ENCODE measurements around the gene CLN3.
"Not testable (repeated sequence)": the region's sequence is repeated elsewhere in the genome, so short reads cannot be mapped to it uniquely, and the experiment has no call there.

Gene CLN3

DNA sequence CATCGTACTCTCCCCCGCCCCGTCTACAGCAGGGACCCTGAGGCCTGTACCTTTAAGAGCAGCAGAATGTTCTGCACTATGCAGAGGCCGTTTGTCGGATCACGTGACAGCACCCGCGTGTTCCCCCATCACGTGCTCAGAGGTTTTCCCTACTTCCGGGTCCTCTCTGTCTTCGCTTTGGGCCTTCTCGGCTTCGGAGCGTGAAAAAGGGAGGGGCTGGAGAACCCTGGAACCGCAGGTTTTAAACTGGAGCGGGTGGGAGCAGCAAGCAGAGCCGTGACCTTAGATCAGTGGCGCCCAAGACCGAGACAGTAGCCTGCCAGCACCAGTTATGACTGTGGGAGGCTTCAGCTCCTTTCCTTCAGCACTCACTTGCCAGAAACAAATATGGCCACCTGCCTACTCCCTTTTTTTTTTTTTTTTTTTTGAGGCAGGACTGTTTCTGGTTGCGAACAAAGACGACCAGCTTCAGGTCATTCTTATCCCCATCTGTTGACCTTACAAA lies at the start of gene CLN3:
Gene CLN3, minus strand, starts transcription at position 105 of the 505 bp plus-strand sequence. CDS start 315 bp downstream, outside the sequence.
- peak; percentile 63 to 69 (median 68) for DNase-seq (ENCODE audit: low read depth in 3 of 3, low spot score in 1 of 3)

DNA sequence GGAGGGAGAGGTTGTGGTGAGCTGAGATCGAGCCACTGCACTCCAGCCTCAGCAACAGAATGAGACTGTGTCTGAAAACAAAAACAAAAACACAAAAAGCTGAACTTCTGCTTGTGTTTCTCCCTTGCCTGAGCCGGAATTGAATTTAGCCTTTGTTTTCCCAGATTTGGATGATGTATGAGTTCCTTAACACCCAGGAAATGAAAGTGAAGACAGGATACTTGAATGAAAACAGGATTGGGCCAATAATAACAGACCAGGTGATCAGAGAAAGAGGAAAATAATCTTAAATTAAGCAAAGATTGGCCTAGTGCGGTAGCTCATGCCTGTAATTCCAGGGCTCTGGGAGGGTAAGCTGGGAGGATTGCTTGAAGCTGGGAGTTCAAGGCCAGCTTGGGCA lies 48.5 kb upstream of the CLN3 start:
- DNase-seq (ENCODE audit: low read depth in 3 of 3, low spot score in 1 of 3), result no peak

DNA sequence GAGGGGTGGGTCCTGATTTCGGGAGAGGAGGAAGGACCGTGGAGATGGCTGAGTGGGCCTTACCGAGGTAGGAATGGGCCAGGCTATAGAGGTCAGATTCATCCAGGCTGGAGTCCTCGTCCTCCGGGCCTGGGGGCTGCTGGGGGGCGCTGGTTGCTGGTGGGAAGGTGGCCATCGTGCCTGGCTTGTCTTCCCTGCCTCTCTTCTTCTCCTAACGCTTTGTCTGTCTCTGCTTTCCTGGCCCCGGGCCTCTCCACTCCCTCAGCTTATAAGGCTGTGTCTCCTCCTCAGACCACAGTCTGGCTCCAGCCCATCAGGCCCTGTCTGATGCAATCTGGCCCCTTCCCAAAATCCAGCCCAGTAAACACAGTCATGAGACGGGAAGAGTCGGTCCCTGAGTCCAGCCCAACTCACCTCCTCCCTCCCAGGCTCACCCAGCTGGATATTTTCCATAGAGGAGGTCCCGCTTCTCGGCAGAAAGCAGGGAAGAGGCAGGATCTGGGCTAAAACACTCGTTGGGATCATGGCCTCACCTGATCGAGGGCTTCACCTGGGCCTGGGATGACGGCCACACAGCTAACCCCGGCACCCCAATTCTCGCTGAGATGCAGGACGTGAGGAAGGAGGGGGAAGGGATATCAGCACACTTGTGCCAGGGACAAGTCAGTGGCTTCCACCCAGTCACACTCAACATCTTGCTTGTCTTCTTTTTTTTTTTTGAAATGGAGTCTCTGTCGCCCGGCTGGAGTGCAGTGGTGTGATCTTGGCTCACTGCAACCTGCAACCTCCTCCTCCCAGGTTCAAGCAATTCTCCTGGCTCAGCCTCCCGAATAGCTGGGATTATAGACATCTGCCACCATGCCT lies 47.1 kb upstream of the CLN3 start, which contains the start of gene NUPR1:
Gene NUPR1, minus strand, starts transcription at position 242 of the 864 bp plus-strand sequence. Its CDS starts 67 bp downstream, at position 175.
- DNase-seq (ENCODE audit: low read depth in 3 of 3, low spot score in 1 of 3), result no peak

DNA sequence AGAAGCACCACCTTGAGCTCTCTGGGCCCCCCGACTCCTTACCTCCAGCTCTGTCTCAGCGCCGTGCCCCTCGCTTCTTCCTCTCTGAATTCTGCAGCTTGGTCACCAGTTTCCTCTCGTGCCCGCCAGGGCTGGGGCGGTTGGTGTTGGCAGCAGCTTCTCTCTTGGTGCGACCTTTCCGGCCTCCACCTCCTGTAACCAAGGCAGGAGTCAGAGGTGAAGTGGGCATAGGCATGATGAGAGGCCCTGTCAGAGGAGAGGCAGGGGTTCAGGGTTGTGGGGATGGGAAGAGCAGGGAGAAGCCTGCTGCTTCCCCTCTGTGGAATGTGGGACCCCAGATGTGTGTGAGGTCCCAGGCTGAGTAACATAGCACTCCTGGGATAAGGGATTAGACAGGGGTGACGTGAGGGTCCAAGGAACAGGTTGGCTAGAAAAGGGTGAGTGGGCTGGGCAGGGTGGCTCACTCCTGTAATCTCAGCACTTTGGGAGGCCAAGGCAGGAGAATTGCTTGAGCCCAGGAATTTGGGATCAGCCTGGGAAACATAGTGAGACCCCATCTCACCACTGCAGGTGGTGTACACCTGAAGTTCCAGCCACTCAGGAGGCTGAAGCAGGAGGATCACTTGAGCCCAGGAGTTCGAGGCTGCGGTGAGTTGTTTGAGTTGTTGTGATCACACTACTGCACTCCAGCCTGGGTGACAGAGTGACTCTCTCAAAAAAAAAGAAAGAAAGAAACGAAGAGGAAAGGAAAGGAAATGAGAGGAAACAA lies 46.3 kb upstream of the CLN3 start:
- no peak for DNase-seq (ENCODE audit: low read depth in 3 of 3, low spot score in 1 of 3)

DNA sequence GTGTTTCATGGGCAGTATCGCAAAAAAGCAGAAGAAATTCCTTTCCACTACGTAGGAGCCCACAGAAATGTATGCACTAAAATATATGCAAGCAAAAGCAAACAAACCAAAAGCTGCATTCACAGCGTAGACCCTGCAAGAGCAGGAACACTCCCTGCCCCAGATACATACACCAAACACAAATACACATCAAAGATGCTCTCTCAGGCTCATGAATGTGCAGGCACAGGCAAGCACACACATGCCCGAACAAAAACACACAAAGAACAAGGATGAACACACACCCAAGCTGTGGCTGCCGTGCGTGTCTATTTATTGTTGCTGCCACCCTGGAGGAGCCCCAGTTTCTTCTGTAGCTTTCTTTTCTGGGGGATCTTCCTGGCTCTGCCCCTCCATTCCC lies 45.2 kb upstream of the CLN3 start:
- no peak for DNase-seq (ENCODE audit: low read depth in 3 of 3, low spot score in 1 of 3)

DNA sequence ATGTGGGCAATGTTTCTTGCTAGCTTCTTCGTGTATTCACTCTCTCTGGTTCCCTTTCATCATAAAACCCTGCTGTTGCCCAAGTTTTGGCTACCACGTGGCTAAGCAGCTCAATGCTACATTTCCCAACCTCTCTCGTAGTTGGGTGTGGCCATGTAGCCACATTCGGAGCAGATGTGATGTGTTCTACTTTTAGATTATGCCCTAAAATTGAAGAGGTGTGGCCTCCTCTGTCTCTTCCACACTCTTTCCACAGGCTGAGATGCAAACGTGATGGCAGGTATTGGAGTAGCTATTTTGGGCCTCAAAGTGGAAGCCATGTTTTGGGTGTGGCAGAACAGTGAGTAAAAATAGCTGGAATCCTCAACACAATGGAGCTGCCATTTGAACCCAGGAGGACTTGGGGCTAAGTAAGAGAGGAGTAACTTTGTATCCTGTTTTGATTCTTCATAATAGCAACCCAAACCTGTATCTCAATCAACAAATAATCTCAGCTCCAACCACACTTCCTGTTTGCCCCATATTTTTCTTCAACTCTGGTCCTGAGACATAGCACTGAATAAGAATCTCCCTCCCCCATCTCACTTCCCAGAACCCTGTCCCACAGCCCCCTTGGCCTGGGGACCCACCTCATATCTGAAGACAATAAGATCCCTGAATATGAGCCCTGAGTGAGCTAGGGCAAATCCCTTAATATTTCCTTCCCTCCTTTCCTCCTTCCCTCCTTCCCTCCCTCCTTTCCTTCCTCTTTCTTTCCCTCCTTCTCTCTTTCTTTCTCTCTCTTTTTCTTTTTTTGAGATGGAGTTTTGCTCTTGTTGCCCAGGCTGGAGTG lies 42.9 kb upstream of the CLN3 start:
- DNase-seq (ENCODE audit: low read depth in 3 of 3, low spot score in 1 of 3), result no peak

DNA sequence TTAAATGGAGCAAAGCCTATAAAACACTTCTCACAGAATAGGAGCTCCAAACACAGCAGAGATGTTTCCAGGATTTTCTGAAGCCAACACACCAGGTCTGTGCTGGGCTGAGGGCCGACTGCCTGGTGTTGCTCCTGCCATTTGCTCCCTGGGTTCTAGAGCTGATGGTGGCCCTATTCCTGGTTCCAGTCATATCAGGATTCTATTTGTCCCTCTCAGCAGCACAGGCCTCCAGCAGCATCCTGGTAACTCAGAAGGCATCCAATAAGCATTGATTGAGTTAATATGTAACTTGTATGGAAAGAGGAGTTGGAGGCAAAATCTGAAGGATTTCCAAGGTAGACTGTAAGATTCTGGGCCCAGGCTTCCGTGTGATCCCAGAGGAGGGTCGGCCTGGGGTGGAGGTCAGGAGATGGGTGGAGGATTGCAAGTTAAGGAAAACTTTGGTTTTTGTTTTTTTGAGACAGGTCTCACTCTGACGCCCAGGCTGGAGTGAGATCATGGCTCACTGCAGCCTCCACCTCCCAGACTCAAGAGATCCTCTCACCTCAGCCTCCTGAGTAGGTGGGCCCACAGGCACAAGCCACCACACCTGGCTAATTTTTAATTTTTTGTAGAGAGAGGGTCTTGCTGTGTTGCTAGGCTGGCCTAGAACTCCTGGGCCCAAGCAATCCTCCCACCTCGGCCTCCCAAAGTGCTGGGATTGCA lies 41.2 kb upstream of the CLN3 start:
- no peak for DNase-seq (ENCODE audit: low read depth in 3 of 3, low spot score in 1 of 3)

DNA sequence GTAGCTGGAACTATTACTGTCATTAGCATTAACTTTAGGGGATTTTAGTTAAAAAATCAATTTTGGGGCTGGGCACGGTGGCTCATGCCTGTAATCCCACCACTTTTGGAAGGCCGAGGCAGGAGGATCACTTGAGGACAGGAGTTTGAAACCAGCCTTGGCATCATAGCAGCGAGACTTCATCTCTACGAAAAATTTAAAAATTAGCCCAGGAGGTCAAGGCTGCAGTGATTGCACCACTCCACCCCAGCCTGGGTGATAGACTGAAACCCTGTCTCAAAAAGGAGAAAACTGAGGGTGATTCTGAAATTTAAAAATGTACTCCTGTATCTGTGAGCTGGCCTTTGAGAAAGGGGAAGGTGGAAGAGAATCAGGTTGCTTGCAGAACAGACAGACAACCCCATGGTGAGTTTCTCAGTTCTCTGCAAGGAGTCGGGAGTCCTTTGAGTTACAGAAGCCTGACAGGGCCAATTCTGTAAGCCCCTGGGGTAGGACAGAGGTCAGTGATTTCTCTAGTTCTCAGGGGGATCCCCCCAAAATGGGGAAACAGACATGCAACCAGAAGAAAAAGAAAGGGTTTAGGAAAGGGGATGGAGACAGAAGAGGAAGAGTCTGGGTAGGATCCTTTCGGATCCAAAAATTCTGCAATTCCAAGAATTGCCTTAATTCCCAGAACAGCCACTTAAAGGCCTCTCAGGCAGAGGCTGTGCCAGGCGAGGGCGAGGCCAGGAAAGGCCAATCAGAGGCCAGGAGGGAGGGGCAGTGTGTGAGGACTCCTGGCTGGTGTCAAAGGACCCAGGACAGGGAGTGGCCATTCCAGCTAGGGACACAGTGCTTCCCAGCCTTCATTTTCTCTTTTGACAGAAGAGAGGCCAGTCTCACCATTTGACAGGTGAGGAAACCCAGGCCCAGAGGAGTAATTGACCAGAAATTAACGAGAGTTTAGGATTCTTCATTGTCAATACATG lies 40.2 kb upstream of the CLN3 start:
- DNase-seq (ENCODE audit: low read depth in 3 of 3, low spot score in 1 of 3), result no peak

DNA sequence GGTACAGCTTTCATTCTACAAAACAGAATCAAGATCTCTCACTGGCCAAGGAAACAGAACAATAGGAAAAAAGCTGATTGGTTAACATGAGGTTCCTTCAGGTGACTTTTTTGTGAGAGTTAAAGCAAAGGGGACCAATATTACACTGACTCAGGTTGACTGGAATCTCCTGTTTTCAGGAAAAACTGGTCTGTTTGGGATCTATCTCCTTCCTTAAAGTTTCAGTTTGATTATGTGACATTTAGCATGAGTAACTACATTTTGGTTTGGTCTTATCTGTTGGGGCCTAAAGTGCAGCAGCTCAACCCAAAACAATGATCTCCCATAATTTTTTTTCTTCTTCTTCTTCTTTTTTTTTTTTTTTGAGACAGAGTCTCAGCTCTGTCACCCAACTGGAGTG lies 37.2 kb upstream of the CLN3 start:
- no peak for DNase-seq (ENCODE audit: low read depth in 3 of 3, low spot score in 1 of 3)

DNA sequence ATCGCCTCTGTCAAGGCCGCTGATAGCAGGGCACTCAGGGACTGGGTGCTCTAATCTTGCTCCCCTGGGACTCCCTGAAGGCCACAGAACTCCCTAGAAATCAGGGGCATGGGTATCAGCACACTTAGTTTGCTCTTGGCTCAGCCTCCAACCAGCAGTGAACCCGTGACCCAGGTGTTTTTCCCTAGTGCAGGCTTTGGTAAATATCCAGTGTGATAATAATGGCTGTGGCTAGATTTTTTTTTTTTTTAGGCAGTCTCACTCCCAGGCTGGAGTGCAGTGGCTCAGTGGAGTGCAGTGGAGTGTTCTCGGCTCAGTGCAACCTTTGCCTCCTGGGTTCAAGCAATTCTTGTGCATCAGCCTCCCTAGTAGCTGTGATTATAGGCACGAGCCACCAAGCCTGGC lies 36.6 kb upstream of the CLN3 start:
- DNase-seq (ENCODE audit: low read depth in 3 of 3, low spot score in 1 of 3), result no peak

DNA sequence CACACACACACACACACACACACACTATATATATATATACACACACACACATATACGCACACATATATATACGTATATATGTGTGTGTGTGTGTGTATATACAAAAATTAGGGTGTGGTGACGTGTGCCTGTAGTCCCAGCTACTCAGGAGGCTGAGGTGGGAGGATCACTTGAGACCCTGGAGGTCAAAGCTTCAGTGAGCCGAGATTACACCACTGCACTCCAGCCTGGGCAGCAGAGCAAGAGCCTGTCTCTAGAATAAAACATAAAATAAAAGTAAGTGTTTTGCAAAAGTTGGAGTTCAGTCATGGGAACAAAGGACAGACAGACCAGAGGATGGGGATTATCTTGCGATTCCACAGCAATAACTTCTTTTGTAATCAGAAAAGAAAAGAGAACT lies 36.1 kb upstream of the CLN3 start:
- DNase-seq (ENCODE audit: low read depth in 3 of 3, low spot score in 1 of 3), result no peak

DNA sequence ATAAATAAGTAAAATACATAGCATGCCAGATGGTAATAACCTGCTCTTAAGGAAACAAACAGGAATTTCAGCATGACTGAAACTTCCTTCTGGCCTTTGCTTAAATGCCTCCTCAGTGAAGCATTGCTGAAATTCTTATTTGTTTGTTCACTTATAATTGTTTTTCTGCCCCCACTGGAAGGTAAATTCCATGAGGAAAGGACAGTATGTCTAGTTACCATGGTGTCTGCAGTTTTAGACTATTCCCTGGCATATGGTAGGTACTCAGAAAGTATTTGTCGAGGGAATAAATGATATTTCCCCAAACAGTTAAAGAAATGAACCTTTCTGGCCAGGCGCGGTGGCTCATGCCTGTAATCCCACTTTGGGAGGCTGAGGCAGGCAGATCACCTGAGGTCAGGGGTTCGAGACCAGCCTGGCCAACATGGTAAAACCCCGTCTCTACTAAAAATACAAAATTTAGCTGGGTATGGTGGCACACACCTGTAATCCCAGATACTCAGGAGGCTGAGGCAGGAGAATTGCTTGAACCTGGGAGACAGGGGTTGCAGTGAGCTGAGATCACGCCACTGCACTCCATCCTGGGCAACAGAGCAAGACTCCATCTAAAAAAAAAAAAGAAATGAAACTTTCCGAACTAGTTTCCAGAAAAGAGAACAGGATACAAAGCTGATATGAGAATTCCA lies 35.4 kb upstream of the CLN3 start:
- DNase-seq (ENCODE audit: low read depth in 3 of 3, low spot score in 1 of 3), result not testable (repeated sequence)

DNA sequence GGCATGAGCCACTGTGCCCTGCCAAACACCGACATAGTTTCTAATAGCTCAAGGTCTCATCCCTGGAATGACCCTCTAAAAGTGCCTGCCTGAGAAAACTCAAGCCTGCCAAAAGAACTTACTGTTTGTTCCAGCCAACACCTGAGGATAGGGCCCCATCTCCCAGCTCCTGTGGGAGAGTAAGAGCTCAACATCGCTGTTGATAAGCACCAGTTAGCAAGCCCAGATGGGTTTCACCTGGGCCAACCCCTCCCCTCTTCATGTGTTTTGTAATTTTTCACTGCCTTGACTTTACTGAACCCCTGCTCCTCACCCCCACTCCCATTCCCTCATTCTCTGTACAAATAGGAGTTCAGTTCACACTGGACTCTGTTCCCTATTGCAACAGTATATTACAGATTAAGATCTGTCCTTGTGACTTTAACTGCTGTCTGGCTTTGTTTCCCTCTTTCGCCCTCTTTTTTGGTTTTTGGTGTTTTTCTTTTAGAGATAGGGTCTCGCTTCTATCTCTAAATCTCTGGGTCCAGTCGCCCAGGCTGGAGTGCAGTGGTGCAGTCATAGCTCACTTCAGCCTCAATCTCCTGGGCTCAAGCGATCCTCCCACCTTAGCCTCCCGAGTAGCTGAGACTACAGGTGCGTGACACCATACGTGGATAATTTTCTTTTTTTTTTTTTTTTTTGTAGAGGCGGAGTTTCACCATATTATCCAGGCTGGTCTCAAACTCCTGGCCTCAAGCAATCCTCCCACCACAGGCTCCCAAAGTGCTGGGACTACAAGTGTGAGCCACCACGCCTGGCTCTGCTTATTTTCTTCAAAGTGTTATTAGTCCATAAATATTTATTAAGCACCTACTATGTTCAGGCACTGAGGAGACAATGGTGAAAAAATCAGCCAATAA lies 34.6 kb upstream of the CLN3 start:
- no peak for DNase-seq (ENCODE audit: low read depth in 3 of 3, low spot score in 1 of 3)

DNA sequence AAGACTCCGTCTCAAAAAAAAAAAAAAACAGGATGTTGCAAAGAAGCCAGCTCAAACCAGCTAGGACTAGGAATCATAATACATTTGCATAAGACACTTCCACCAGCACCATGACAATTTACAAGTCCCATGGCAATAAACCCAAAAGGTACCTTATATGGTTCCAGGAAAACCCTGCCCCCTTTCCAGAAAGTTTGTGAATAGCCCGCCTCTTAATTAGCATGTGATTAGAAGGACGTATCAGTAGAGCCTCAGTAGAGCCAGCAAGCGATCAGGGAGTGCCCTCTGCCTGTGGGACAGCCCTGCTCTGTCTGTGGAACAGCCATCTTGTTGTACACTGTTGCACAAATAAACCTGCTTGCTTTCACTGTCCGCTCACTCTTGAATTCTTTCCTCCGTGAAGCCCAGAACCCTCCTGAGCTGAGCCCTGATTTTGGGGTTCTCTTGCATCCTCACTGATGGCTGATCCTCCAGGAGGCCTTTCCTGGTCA lies 32.9 kb upstream of the CLN3 start:
- DNase-seq (ENCODE audit: low read depth in 3 of 3, low spot score in 1 of 3), result no peak

DNA sequence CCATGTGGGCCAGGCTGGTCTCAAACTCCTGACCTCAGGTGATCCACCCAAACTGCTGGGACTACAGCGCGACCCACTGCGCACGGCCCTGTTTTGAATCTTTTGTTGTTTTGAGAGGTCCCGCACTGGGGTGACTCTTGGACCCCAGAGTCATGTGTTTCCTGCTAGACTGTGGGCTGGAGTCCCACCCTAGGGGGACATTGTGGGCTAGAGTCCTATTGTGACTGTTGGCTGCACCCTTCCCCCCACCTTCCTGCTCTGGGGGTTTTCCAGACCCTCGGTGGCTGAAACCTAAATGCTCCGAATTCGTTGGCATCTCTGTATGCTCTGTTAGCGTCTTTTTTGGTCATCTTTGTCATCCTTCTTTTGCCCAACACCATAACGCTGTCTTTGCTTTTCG lies 30.9 kb upstream of the CLN3 start:
- DNase-seq (ENCODE audit: low read depth in 3 of 3, low spot score in 1 of 3), result no peak

DNA sequence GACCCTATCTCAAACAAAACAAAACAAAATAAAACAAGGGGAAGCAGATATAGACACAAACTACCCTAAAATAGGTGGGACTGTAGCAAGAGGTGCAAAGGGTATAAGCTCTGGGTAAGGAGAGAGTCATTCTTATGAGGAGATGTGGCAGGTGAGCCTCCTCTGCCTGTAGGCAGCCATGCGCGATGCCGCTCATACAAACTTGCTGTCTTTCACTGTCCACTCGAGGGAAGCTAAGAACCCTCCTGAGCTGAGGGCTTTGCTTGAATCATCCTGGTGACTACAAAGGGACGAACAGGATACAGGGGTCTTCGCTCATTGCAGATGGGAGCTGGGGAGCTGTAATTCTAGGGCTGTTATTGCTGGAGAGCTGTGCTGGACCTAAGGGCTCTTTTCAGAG lies 29.6 kb upstream of the CLN3 start:
- DNase-seq (ENCODE audit: low read depth in 3 of 3, low spot score in 1 of 3), result no peak

DNA sequence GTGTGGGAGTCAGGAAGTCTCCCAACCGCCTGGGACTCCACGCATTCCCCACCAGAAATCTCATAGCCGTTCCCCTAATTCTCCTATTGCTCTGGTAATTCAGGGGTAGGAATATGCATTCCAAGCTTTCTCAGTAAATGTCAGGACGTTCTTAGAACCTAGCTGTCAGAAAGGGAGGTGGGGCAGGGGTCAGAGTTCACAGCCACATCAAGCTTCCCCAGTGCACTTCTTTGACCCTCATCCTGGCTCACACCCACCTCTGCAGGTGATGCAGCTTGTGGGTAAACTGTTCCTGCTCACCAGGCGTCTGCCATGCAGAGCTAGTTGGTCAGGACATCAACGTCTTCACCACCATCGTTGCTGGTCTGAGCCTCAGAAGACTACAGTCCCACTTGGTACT lies 28.8 kb upstream of the CLN3 start:
- no peak for DNase-seq (ENCODE audit: low read depth in 3 of 3, low spot score in 1 of 3)

DNA sequence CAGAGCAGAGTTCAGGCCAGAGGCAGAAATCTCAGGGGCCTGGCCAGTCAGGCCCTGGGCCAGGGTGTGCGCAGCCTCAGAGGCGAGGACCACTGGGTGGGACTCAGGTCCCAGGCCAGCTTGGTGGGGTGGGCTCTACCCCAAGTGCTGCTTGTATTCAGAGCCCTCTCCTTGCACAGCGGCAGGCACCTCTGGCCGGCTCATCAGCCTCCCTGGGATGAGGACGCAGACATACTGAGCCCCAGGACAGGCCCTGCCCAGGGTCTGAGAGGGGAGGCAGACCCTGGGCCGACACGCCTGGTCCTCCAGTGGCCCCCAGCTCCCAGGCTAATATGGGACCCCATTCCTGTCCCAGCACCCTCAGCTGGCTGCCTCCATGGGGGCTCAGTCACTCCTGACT lies 22.4 kb upstream of the CLN3 start:
- DNase-seq (ENCODE audit: low read depth in 3 of 3, low spot score in 1 of 3), result no peak
